Fibroblast of peridontal ligament (primary cell): ENCODE results near the gene CYLD.
A peak's percentile ranks its signal among the peaks of the same experiment; 100 is the strongest.

Experiments
- DNase-seq: peaks from one replicate; pipeline ENCODE4 v3.0.0-alpha.2; 2010; ENCODE audit errors: extremely low read depth

CYLD gene

DNA sequence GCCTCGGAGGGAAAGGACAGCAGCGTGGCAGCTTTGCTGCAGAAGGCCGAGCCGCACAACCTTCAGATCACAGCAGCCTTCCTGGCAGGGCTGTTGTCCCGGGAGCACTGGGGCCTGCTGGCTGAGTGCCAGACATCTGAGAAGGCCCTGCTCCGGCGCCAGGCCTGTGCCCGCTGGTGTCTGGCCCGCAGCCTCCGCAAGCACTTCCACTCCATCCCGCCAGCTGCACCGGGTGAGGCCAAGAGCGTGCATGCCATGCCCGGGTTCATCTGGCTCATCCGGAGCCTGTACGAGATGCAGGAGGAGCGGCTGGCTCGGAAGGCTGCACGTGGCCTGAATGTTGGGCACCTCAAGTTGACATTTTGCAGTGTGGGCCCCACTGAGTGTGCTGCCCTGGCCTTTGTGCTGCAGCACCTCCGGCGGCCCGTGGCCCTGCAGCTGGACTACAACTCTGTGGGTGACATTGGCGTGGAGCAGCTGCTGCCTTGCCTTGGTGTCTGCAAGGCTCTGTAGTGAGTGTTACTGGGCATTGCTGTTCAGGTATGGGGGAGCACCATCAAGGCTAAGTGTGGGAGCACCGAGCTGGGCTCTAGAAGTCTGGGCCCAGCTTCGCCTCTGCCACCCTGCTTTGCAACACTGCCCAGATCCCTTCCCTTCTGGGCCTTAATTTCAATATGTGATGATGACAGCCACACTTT lies 29.9 kb upstream of the CYLD start:
- no peak for DNase-seq

DNA sequence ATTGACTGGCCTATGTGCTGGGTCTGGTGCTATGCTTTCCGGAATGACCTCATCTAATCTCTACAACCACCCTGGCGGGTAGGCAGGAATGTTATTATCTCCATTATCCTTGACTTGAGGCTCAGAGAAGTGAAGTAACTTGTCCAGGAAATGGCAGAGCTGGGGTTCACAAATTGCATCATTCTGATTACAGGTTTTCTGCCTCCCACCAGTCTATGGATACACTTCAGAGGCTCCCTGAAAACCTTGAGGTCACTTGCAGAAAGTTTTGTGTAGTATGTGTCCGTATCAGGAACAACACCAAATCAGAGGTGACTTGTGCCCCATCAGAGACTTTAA lies 29.4 kb upstream of the CYLD start:
- no peak for DNase-seq

- no peak for DNase-seq
Measured at GRCh38 chr16:50712956-50713355, 28.9 kb upstream of the CYLD start.

- DNase-seq, result no peak
Measured at GRCh38 chr16:50717091-50717490, 24.8 kb upstream of the CYLD start.

DNA sequence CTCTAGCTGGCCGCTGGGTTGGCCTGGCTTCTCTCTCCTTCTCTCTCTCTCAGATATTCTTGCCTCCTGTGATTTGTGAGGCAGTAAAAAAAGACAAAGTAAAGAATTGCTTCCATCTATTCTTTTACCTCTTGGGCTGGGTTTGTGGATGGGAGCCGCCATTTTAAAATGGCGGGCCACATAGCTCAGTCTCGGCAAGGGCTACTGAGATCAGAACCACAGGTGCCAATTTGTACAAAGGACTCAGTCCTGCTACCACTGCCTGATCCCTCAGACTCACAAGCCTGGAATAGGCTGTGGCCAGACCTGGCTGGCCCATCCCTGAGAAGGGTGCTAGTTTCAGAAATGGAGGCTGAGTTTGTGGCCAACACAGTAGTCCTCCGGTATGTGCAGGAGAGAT lies 24.4 kb upstream of the CYLD start:
- DNase-seq, result no peak

DNA sequence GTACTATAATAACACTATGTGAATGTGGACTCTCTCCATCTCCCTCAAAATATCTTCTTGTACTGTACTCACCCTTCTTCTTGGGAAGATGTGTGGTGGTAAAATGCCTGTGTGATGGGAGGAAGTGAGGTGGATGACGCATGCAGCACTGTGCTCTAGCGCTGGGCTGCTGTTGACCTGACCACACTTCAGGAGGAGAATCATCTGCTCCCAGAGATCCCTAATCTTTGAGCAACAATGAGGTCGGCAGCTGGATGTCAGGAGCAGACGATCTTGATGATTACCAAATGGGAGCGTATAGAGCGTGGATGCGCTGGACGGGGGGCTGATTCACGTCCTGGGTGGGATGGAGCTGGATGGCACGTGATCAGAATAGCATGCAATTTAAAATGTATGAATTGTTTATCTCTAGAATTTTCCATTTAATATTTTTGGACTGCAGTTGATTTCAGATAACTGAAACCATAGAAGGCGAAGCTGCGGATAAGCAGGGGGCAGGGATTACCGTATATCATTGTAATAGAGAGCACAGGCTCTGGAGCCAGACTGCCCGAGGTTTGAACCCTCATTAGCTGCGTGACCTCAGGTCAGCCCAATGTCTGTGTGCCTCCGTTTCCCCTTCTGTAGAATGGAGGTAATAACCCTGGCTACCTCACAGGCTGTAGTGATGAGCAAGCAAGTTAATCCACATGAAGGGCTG lies 23.7 kb upstream of the CYLD start:
- DNase-seq, result peak; percentile 13

- DNase-seq, result no peak
Measured at GRCh38 chr16:50718761-50719400, 23.0 kb upstream of the CYLD start.

- DNase-seq, result no peak
Measured at GRCh38 chr16:50719401-50720337, 22.2 kb upstream of the CYLD start.

DNA sequence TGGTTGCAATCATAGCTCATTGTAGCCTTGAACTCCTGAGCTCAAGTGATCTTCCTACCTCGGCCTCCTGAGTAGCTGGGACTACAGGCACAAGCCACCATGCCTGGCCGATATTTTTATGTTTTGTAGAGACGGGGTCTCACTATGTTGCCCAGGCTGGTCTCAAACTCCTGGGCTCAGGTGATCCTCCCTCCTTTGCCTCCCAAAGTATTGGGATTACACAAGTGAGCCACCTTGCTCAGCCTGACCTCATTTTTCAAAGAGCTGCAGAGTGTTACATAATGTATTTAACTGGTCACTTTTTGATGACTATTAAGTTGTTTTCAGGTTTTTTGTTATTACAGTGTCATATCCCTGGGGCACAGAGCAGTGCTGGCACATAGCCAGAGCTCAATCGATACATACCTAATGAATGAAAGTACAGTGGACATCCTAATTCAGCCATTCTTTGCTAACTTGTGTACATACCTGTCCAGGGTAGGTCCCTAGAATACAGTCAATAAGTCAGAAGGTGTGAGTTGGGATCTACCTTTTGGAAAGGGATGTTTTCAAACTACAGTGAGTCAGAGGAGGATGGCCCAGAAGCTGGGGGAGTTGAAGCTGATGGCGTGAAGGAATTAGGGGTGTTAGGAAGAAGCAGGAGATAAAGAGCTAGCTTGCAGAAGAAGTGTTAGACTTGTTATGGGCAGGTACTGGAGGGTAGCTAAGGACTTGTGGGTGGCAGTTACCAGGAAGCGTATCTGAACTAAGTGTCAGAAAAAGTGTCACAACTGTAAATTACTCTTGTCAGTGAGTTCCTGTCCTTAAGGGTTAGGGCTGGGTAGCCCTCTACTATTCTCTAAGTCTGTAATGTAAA lies 20.1 kb upstream of the CYLD start:
- DNase-seq, result no peak

DNA sequence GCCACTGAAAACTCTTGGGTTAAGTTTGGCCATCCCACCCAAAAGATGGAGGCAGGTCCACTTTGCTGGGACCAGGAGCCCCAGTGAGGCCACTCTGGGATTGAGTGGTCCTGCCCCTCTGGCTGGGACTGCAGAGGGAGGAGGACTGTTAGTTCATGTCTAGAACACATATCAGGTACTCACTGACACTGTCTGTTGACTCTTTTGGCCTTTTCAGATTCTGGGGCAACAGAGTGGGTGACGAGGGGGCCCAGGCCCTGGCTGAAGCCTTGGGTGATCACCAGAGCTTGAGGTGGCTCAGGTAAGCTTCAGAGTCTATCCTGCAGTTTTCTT lies 19.5 kb upstream of the CYLD start:
- no peak for DNase-seq

GRCh38 chr16:50722960-50723359 lies 18.9 kb upstream of the CYLD start:
- DNase-seq, result no peak

- DNase-seq, result no peak
Measured at GRCh38 chr16:50724306-50724705, 17.6 kb upstream of the CYLD start.

DNA sequence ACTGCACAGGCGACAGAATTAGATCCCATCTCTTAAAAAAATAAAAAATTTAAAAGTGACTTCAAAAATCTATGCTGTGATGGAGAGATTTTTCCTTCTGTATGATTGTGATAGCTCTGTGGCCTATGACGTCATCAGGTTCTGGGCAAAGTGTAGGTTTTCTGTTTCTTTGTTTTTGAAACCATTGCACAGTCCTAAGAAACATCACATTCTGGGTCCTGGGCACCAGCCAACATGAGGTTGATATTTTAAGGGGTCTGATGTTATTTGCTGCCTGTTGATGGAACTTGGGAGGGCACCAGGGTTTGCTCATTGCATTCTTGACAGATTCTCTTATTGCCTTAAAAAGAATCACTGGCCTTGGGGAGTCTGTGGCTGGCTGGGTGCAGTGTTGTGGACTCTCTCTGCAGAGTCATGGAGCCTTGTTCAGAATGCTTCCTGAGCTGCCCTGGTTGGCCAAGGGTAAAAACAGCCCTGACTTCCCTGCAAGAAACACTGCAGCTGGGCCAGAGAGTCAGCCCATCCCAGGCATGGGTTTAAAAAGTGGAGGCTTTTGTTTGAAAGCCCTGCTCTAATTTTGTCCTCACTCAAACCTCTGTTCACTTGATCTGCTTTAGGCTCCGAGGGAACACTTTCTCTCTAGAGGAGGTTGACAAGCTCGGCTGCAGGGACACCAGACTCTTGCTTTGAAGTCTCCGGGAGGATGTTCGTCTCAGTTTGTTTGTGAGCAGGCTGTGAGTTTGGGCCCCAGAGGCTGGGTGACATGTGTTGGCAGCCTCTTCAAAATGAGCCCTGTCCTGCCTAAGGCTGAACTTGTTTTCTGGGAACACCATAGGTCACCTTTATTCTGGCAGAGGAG lies 10.5 kb upstream of the CYLD start:
- peak; percentile 34 for DNase-seq

GRCh38 chr16:50731989-50732832 lies 9.7 kb upstream of the CYLD start:
- DNase-seq, result no peak

GRCh38 chr16:50733468-50733867 lies 8.4 kb upstream of the CYLD start:
- no peak for DNase-seq

- no peak for DNase-seq
Measured at GRCh38 chr16:50735629-50736122, 6.2 kb upstream of the CYLD start.

GRCh38 chr16:50736448-50736847 lies 5.4 kb upstream of the CYLD start:
- DNase-seq, result no peak

DNA sequence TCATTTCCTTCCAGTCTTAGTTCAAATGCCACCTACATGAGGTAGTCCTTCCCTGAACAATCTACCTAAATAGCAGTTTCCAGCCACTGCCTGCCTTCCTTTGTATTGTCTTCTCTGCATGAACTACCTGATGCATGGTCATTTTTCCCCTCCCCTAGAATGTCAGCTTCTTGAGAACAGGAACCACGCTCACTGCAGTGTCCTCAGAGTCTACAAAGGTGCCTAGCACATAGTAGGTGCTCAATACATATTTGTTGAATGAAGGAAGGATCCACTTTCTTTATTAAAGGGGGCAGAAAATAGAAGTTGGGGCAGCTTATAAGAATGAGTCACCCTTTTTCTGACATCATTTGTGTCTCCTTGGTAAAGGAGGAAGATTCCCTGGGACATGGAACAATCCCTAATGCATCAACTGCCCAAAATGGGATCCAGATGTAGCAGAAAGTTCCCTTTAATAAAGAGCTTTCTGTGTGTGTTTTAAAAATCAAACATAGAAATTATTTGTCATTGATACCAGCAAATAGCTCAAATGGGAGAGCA lies 4.4 kb upstream of the CYLD start:
- peak; percentile 54 for DNase-seq

DNA sequence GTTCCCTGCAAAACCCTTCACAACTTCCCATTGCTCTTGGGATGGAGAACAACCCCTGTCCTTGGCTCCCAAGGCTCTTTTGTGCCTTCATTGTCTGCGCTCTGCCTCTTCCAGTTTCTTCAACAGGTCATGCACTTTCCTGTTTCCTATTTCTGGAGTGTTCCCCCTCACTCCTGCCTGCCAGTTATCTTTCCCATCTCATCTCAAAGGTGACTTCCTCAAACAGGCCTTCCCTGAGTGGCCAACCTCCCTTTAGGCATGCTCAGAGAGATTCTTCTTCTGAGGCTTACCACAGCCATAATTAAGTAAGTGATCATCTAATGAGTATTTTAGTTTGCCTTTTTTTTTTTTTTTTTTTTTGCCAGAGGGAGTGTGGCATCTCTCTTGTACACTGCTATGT lies 2.9 kb upstream of the CYLD start:
- DNase-seq, result no peak
